Hepatocyte (in vitro differentiated cells): Measurements from ENCODE around the gene MYL9. TPM values are rescaled to one million over a fixed set of nuclear protein-coding genes. Genes with fewer than 3 reads are reported as not detected.

Experiments used
- DNase-seq: peaks from one replicate; pipeline ENCODE4 v3.0.0-alpha.2; 2016; ENCODE audit warnings: low spot score
- H2AFZ ChIP-seq: fragments of 200-600 bp; sonication (generic); 2 replicates; pipeline ENCODE4 v1.6.0; 2016; ENCODE audit warnings: antibody characterized with exemption, mild to moderate bottlenecking
- H3K27ac ChIP-seq: fragments of 200-600 bp; sonication (generic); 2 replicates; pipeline ENCODE4 v1.5.1; 2016; ENCODE audit warnings: mild to moderate bottlenecking
- H3K27me3 ChIP-seq: fragments of 200-600 bp; sonication (generic); 2 replicates; pipeline ENCODE4 v1.6.1; 2016
- H3K36me3 ChIP-seq: fragments of 200-600 bp; sonication (generic); replicated peaks from 2 replicates; pipeline ENCODE4 v1.5.1; 2016; ENCODE audit warnings: low read depth; ENCODE audit not compliant: insufficient read depth
- H3K4me1 ChIP-seq: fragments of 200-600 bp; sonication (generic); 2 replicates; pipeline ENCODE4 v1.5.1; 2016; ENCODE audit warnings: mild to moderate bottlenecking, moderate library complexity; ENCODE audit not compliant: insufficient read depth
- H3K4me2 ChIP-seq: fragments of 200-600 bp; sonication (generic); 2 replicates; pipeline ENCODE4 v1.6.0; 2016
- H3K4me3 ChIP-seq: fragments of 200-600 bp; sonication (generic); 2 replicates; pipeline ENCODE4 v1.5.1; 2016; ENCODE audit warnings: mild to moderate bottlenecking
- H3K79me2 ChIP-seq: fragments of 200-600 bp; sonication (generic); 2 replicates; pipeline ENCODE4 v1.6.0; 2017; ENCODE audit warnings: mild to moderate bottlenecking
- H3K9me2 ChIP-seq: fragments of 200-600 bp; sonication (generic); replicated peaks from 2 replicates; pipeline ENCODE4 v1.6.0; 2017; ENCODE audit warnings: mild to moderate bottlenecking; ENCODE audit not compliant: insufficient read depth
- H3K9me3 ChIP-seq: fragments of 200-600 bp; sonication (generic); 2 replicates; pipeline ENCODE4 v1.5.1; 2016; ENCODE audit warnings: low read depth, mild to moderate bottlenecking
- H4K20me1 ChIP-seq: fragments of 200-600 bp; sonication (generic); 2 replicates; pipeline ENCODE4 v1.6.0; 2016; ENCODE audit warnings: mild to moderate bottlenecking; ENCODE audit not compliant: insufficient read depth, poor library complexity, severe bottlenecking
- CTCF ChIP-seq: fragments of 200-600 bp; sonication (generic); IDR thresholded peaks from 2 replicates; pipeline ENCODE4 v1.5.1; 2016; ENCODE audit warnings: antibody characterized with exemption, mild to moderate bottlenecking; ENCODE audit not compliant: poor library complexity
- EZH2 ChIP-seq: fragments of 200-600 bp; sonication (generic); IDR thresholded peaks from 2 replicates; pipeline ENCODE4 v1.6.1; 2016; ENCODE audit warnings: antibody characterized with exemption, mild to moderate bottlenecking, borderline replicate concordance
- EZH2phosphoT487 ChIP-seq: fragments of 200-600 bp; sonication (generic); IDR thresholded peaks from one replicate; pipeline ENCODE4 v1.6.1; 2018; ENCODE audit warnings: antibody characterized with exemption, mild to moderate bottlenecking, low read depth, moderate library complexity; ENCODE audit not compliant: unreplicated experiment, severe bottlenecking
- WGBS: methylation state at CpG from one replicate; pipeline ENCODE4 v1.1.6; 2016; ENCODE audit warnings: low lambda C conversion rate; ENCODE audit errors: missing lambda C conversion rate; 5-methylcytosine and 5-hydroxymethylcytosine counted together
- polyA plus RNA-seq: library from polyadenylated mRNA; unstranded; fragments of >200 nt; fragmentation: Nextera tagmentation; extraction: Ambion mirVana; gene quantifications from 2 replicates; pipeline ENCODE4 v1.2.1, GENCODE V29; 2016
- total RNA-seq: library from RNA; depleted of rRNA; stranded (reverse); fragments of >200 nt; gene quantifications from 2 replicates; pipeline ENCODE4 v1.2.3, GENCODE V29; 2014

Gene MYL9
- total and polyA plus RNA-seq, 2 experiments from 2014 or later, result 31.8 to 169 TPM

GRCh38 chr20:36579996-36580545, 38.8 kb downstream of the MYL9 start:
- peaks cover 14% of the 10 kb centered on the region for H3K4me1 ChIP-seq
- 68% methylated on average over 2 of the region's 2 CpGs for WGBS
- TF ChIP-seq CTCF, result no peak
- TF ChIP-seq EZH2phosphoT487, result no peak
- no peak for TF ChIP-seq EZH2

DNA sequence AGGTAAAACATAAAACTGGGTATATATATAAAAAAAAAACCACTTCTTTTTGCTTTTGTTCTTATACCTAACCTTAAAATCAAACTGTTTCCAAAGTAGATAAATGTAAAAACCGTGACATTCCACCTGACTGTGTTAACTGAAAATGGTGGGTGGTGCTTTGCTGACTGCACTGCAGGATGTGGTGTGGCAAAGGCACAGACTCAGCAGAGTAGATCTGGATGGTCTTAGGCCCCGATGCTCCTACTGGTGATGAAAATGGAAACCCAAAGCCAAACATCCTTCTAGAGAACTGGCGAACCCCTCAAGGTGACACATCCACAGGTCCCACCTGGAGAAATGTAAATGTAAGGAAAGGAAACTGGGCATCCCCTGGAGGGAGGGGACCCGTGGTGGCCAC, 41.0 kb downstream of the MYL9 start:
- Histone ChIP-seq H3K4me2 (no peak overlapping the region), H3K9me2 (no peaks in the 10 kb centered on the region), H3K27ac (no peak overlapping the region), H3K79me2 (peaks cover 46% of the 10 kb centered on the region), H2AFZ (no peak overlapping the region), H4K20me1 (peaks cover 17% of the 10 kb centered on the region), H3K4me3 (no peak overlapping the region), H3K9me3 (no peaks in the 10 kb centered on the region), H3K4me1 (no peaks in the 10 kb centered on the region), H3K36me3 (no peaks in the 10 kb centered on the region), H3K27me3 (no peaks in the 10 kb centered on the region)
- DNase-seq, result no peak
- 93% methylated on average over 4 of the region's 4 CpGs for WGBS
- TF ChIP-seq EZH2 (no peak), CTCF (no peak), EZH2phosphoT487 (no peak)

More at GRCh38 chr20:36579996-36580545, 38.8 kb downstream of the MYL9 start:
- peak; percentile 69 for DNase-seq
- H3K27me3 ChIP-seq, result no peaks in the 10 kb centered on the region
- H3K9me2 ChIP-seq, result no peaks in the 10 kb centered on the region
- H4K20me1 ChIP-seq, result peaks cover 33% of the 10 kb centered on the region
- no peaks in the 10 kb centered on the region for H3K9me3 ChIP-seq
- H3K4me3 ChIP-seq, result no peak overlapping the region
- H3K79me2 ChIP-seq, result peaks cover 68% of the 10 kb centered on the region
- H3K27ac ChIP-seq, result peak overlapping the region; percentile 75
- no peak overlapping the region for H3K4me2 ChIP-seq
- H3K36me3 ChIP-seq, result no peaks in the 10 kb centered on the region
- no peak overlapping the region for H2AFZ ChIP-seq

DNA sequence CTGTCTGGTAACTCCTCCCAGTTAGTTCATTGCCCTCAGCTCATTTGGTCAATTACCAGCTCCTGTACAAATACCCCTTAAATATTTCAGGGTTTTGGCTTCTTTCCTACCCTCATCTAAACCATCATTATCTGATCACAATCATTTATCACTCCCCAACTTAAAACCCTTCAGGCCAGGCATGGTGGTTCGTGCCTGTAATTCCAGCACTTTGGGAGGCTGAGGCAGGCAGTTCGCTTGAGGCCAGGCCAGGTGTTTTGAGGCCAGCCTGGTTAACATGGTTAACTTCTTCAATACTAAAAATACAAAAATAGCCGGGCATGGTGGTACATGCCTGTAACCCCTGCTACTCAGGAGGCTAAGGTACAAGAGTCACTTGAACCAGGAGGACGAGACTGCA, 41.5 kb downstream of the MYL9 start:
- 97% methylated on average over 4 of the region's 4 CpGs for WGBS
- H3K9me3 ChIP-seq, result no peaks in the 10 kb centered on the region
- no peaks in the 10 kb centered on the region for H3K27me3 ChIP-seq
- no peak overlapping the region for H3K27ac ChIP-seq
- no peak overlapping the region for H3K4me2 ChIP-seq
- no peak for TF ChIP-seq EZH2
- no peak for TF ChIP-seq EZH2phosphoT487
- no peak for TF ChIP-seq CTCF
- H3K79me2 ChIP-seq, result peaks cover 41% of the 10 kb centered on the region
- H3K9me2 ChIP-seq, result no peaks in the 10 kb centered on the region
- H3K4me3 ChIP-seq, result no peak overlapping the region
- no peaks in the 10 kb centered on the region for H3K4me1 ChIP-seq
- H2AFZ ChIP-seq, result no peak overlapping the region
- H3K36me3 ChIP-seq, result no peaks in the 10 kb centered on the region
- peaks cover 13% of the 10 kb centered on the region for H4K20me1 ChIP-seq
- no peak for DNase-seq
